ENCODE data around the gene UBE2V1. TPM values are rescaled to one million over a fixed set of nuclear protein-coding genes. Genes with fewer than 3 reads are reported as not detected.

Gene UBE2V1
- total RNA-seq, 2 experiments from 2014 or later = 167 to 174 TPM

- ChIA-PET POLR2A (interaction anchor here (0.6 kb wide), 1 partner anchor 9 kb away, joined by 8 read pairs; no protein-coding TSS in a partner anchor), CTCF (interaction anchor here (0.6 to 1.8 kb wide), 2 partner anchors 35 to 36 kb away, joined by 3 to 5 read pairs; no protein-coding TSS in a partner anchor)
Measured at GRCh38 chr20:50106669-50107068, 6.3 kb downstream of the UBE2V1 start.

- POLR2A ChIA-PET = interaction anchor here (0.6 kb wide), 1 partner anchor 398 kb away, joined by 3 read pairs; no protein-coding TSS in a partner anchor
- CTCF ChIA-PET = interaction anchor here (0.9 to 3.1 kb wide), 4 partner anchors 11 to 124 kb away, joined by 3 to 14 read pairs (median 4); no protein-coding TSS in a partner anchor
Measured at GRCh38 chr20:50103464-50104107, 9.4 kb downstream of the UBE2V1 start.

DNA sequence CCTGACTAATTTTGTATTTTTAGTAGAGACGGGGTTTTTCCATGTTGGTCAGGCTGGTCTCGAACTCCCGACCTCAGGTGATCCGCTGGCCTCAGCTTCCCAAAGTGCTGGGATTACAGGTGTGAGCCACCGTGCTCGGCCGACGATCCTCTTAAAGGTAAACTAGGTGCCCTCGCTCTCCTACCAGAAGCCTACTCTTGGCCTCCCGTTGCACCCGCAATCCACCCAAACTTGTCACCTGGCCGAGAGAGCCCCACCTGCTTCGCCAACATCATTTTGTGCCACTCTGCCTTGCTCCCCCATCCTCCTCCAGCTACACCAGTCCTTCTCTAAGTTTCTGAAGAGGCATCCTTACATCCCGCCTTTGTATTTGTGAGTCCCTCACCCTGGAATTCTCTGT lies 10.4 kb downstream of the UBE2V1 start:
- CTCF ChIA-PET = interaction anchor here (0.9 to 3.1 kb wide), 4 partner anchors 10 to 123 kb away, joined by 3 to 14 read pairs (median 4); no protein-coding TSS in a partner anchor
- POLR2A ChIA-PET = interaction anchor here (1.0 kb wide), 1 partner anchor 8 kb away, joined by 4 read pairs; no protein-coding TSS in a partner anchor

GRCh38 chr20:50101887-50102286 lies 11.1 kb downstream of the UBE2V1 start:
- ChIA-PET POLR2A (interaction anchor here (1.0 kb wide), 1 partner anchor 8 kb away, joined by 4 read pairs; no protein-coding TSS in a partner anchor), CTCF (interaction anchor here (1.2 to 3.1 kb wide), 3 partner anchors 9 to 123 kb away, joined by 3 to 14 read pairs (median 4); no protein-coding TSS in a partner anchor)

DNA sequence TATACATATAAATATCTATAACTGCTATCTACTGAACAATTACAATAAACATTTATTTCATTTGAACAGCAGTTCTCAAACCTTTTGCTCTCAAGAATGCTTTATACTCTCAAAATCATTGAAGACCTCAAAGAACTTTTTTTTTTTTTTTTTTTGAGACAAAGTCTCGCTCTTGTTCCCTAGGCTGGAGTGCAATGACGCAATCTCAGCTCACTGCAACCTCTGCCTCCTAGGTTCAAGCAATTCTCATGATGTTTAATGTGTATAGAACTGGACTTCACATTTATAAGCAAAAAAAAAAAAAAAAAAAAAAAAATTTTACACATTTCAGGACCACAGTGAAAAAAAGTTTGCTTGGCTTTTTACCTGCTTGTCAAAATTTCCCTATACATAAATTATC lies 11.7 kb downstream of the UBE2V1 start:
- ChIA-PET CTCF (interaction anchor here (1.2 to 3.1 kb wide), 4 partner anchors 16 to 122 kb away, joined by 3 to 14 read pairs (median 4); no protein-coding TSS in a partner anchor), POLR2A (no interaction called here)

DNA sequence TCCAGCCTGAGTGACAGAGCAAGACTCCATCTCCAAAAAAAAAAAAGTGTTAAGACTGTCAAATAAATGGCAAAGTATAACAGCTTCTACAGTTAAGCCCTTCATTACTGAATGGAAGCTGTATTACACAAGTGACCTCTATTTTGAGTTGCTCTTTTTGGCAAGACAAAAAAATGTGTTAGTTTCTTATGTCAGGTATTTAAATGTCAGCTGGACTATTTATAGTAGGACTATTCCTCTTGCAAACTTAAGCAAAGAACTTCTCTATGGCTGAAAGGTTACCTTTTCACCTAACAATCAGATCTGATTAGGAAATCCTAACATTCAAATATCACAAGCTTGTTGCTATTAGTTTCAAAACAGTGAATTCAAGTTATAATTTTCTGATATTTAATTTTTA lies 12.4 kb downstream of the UBE2V1 start:
- ChIA-PET POLR2A (interaction anchor here (0.7 to 1.3 kb wide), 2 partner anchors 9 to 15 kb away, joined by 3 to 10 read pairs; no protein-coding TSS in a partner anchor), CTCF (interaction anchor here (0.6 to 2.0 kb wide), 5 partner anchors 16 to 121 kb away, joined by 3 to 9 read pairs (median 4); no protein-coding TSS in a partner anchor)

DNA sequence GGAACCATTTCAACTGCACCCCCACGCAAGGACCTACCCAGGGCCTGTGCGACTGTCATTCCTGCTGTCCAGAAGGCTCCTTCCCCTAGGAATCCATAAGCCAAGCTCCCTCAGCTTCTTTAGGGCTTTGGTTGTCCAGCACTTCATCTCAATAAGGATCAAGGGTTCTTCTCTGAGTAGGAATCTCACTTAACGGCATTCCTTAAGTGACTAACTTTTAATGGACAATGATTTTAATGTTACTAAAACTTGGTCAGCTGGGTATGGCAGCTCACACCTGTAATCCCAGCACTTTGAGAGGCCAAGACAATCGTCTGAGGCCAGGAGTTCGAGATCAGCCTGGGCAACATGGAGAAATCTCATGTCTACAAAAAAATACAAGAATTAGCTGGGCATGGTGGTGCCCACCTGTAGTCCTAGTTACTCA lies 13.4 kb downstream of the UBE2V1 start:
- POLR2A ChIA-PET = interaction anchor here (1.3 kb wide), 1 partner anchor 10 kb away, joined by 10 read pairs; no protein-coding TSS in a partner anchor

GRCh38 chr20:50099113-50099512 lies 13.8 kb downstream of the UBE2V1 start:
- ChIA-PET CTCF (interaction anchor here (0.6 to 2.0 kb wide), 2 partner anchors 28 to 113 kb away, joined by 3 to 9 read pairs; no protein-coding TSS in a partner anchor), POLR2A (interaction anchor here (1.3 kb wide), 1 partner anchor 11 kb away, joined by 10 read pairs; no protein-coding TSS in a partner anchor)

More for the DNA sequence above, 13.4 kb downstream of the UBE2V1 start:
- CTCF ChIA-PET = interaction anchor here (0.6 to 2.0 kb wide), 5 partner anchors 21 to 120 kb away, joined by 3 to 9 read pairs (median 4); no protein-coding TSS in a partner anchor

DNA sequence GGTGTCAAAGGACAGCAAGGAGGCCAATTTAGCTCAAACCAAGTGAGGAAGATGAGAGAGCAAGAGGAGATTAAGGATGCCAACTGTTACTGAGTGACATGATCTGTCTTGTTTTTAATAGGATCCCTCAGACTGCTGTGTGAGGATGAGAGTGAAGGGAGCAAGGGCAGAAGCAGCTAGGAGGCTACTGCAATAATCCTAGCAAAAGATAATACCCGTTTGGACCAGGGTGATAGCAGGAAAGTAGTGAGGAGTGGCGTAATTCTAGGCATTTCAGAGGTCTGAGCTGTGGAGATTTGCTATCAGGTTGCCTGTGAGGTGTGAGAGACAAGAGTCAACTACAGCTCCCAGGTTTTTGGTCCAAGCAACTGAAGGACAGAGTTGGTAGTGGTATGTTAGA lies 14.7 kb downstream of the UBE2V1 start:
- ChIA-PET CTCF (interaction anchor here (1.2 to 1.5 kb wide), 2 partner anchors 27 to 119 kb away, joined by 3 to 5 read pairs; no protein-coding TSS in a partner anchor), POLR2A (no interaction called here)

GRCh38 chr20:50097843-50098242 lies 15.1 kb downstream of the UBE2V1 start:
- ChIA-PET CTCF (interaction anchor here (1.2 to 1.5 kb wide), 2 partner anchors 26 to 119 kb away, joined by 3 to 5 read pairs; no protein-coding TSS in a partner anchor), POLR2A (no interaction called here)

DNA sequence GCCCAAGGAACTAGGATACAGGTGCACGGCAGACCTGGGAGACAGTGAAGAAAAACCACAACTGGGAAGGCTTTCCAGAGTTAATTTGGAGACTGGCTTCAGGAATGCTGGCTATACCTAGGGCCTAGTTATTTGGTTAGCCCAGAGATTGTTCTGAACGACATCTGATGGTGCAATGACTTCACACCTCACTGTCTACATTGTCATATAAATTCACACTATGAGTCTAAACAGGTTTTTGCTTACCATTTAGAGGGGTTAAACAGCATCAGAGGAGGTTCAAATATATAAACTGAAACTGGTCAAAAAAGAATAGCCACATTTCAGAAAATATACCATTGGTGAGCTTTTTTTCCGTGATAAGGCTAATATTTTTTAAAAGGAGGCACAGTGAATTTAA lies 16.7 kb downstream of the UBE2V1 start:
- POLR2A ChIA-PET = no interaction called here
- CTCF ChIA-PET = interaction anchor here (1.0 to 2.1 kb wide), 3 partner anchors 25 to 117 kb away, joined by 4 to 9 read pairs (median 4); no protein-coding TSS in a partner anchor

- ChIA-PET POLR2A (no interaction called here), CTCF (interaction anchor here (1.0 to 2.1 kb wide), 2 partner anchors 24 to 117 kb away, joined by 4 to 9 read pairs; no protein-coding TSS in a partner anchor)
Measured at GRCh38 chr20:50095476-50096078, 17.4 kb downstream of the UBE2V1 start.

- POLR2A ChIA-PET = no interaction called here
- CTCF ChIA-PET = interaction anchor here (0.7 to 1.1 kb wide), 3 partner anchors 9 to 130 kb away, joined by 3 to 5 read pairs (median 3); no protein-coding TSS in a partner anchor
Measured at GRCh38 chr20:50094522-50094921, 18.4 kb downstream of the UBE2V1 start.

DNA sequence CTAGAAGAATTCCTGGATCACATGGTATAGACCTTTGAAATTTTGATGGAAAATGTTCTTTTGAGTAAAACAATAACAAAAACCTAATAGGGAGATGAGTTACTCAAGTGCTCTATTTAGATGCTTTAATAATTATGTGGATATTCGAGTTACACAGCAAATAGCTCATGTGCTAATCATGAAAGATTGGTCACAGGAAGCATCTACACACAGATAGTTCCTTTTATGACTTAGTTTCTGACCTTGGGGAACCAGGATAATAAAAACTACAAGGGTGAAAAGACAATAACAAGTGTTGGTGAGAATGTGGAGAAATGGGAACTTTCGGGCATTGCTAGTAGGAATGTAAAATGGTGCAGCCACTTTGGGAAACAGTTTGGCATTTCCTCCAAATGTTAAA lies 19.7 kb downstream of the UBE2V1 start:
- ChIA-PET POLR2A (no interaction called here), CTCF (interaction anchor here (0.9 to 1.7 kb wide), 2 partner anchors 12 to 22 kb away, joined by 3 to 6 read pairs; no protein-coding TSS in a partner anchor)

- ChIA-PET CTCF (interaction anchor here (1.0 to 1.7 kb wide), 2 partner anchors 10 to 21 kb away, joined by 4 to 6 read pairs; no protein-coding TSS in a partner anchor), POLR2A (interaction anchor here (0.6 kb wide), 1 partner anchor 15 kb away, joined by 3 read pairs; no protein-coding TSS in a partner anchor)
Measured at GRCh38 chr20:50092436-50092835, 20.5 kb downstream of the UBE2V1 start.

GRCh38 chr20:50089787-50090177 lies 23.2 kb downstream of the UBE2V1 start:
- POLR2A ChIA-PET = no interaction called here
- CTCF ChIA-PET = no interaction called here

GRCh38 chr20:50089140-50089786 lies 23.7 kb downstream of the UBE2V1 start:
- POLR2A ChIA-PET = no interaction called here
- CTCF ChIA-PET = interaction anchor here (0.7 to 1.2 kb wide), 3 partner anchors 18 to 80 kb away, joined by 3 read pairs; no protein-coding TSS in a partner anchor

GRCh38 chr20:50088022-50088421 lies 24.9 kb downstream of the UBE2V1 start:
- ChIA-PET CTCF (interaction anchor here (1.0 to 1.2 kb wide), 2 partner anchors 39 to 81 kb away, joined by 3 read pairs; no protein-coding TSS in a partner anchor), POLR2A (no interaction called here)
